Stimulated activated CD8-positive, alpha-beta memory T cell treated with anti-CD3 and anti-CD28 coated beads, Interleukin-15, amount 100 ng/mL, for 1 hour (primary cell): Measurements from ENCODE around the gene LRR1.
A peak's percentile ranks its signal among the peaks of the same experiment; 100 is the strongest.
"Not testable (repeated sequence)": the region's sequence is repeated elsewhere in the genome, so short reads cannot be mapped to it uniquely, and the experiment has no call there.

Experiments used
- DNase-seq: peaks from one replicate; pipeline ENCODE4 v3.0.0-alpha.2; 2020; ENCODE audit warnings: low read depth

The LRR1 gene

GRCh38 chr14:49634547-49635334 is 36.0 kb downstream of the LRR1 start, which contains the start of gene DNAAF2:
DNAAF2 (minus strand) TSS chr14:49635244; CDS start chr14:49635149, 95 bp downstream.
- DNase-seq, result peak; percentile 40

- DNase-seq, result no peak
Measured at GRCh38 chr14:49636866-49637265, 38.1 kb downstream of the LRR1 start.

- no peak for DNase-seq
Measured at GRCh38 chr14:49637534-49638078, 38.9 kb downstream of the LRR1 start.

GRCh38 chr14:49640540-49641417 is 42.0 kb downstream of the LRR1 start:
- DNase-seq, result no peak

- DNase-seq, result no peak
Measured at GRCh38 chr14:49641697-49642129, 43.0 kb downstream of the LRR1 start.

GRCh38 chr14:49642163-49642562 is 43.4 kb downstream of the LRR1 start:
- DNase-seq, result no peak

- no peak for DNase-seq
Measured at GRCh38 chr14:49653508-49653907, 54.8 kb downstream of the LRR1 start.

GRCh38 chr14:49654511-49654910 is 55.8 kb downstream of the LRR1 start:
- DNase-seq, result no peak

GRCh38 chr14:49657500-49657899 is 58.8 kb downstream of the LRR1 start:
- DNase-seq, result not testable (repeated sequence)

- no peak for DNase-seq
Measured at GRCh38 chr14:49659526-49660455, 61.1 kb downstream of the LRR1 start.
